RKO (cell line): ENCODE results near the gene FPR2.
A peak's percentile ranks its signal among the peaks of the same experiment; 100 is the strongest.
"Not testable (repeated sequence)": the region's sequence is repeated elsewhere in the genome, so short reads cannot be mapped to it uniquely, and the experiment has no call there.

Source experiments
- DNase-seq: peaks from one replicate; pipeline ENCODE4 v3.0.0-alpha.2; 2016; ENCODE audit warnings: low spot score

The FPR2 gene

DNA sequence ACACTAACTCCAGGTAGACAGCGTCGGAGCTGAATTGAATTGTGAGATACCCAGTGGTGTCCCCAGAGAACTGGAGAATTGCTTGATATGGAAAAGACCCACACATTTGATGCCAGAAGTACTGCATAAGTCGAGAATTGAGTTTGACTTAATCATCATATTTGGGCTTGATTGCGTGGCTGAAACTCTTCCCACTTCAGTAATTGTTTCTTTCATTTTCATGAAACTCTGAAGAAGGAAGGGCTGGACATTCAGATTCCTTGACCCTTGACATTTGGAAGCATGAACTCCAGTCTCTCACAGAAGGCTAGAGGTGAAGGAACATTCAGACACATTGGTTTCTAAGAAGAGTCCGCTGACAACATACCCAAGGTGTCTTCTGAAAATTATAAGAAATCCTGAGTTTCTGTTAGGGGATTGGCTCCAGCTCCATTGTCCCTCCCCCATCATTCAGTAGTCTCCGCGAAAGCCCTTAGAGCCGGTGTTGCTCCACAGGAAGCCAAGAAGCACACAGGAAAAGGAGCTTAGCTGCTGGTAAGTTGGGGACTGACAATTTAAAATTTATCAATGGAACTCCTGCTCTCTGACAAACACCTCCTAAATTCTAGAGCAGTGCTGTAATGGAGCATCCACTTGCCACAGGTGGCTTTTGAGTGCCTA, at the start of gene FPR2:
Gene FPR2, plus strand, starts transcription at position 484 of the 660 bp plus-strand sequence. CDS start 7,479 bp downstream, outside the sequence.
- no peak for DNase-seq

DNA sequence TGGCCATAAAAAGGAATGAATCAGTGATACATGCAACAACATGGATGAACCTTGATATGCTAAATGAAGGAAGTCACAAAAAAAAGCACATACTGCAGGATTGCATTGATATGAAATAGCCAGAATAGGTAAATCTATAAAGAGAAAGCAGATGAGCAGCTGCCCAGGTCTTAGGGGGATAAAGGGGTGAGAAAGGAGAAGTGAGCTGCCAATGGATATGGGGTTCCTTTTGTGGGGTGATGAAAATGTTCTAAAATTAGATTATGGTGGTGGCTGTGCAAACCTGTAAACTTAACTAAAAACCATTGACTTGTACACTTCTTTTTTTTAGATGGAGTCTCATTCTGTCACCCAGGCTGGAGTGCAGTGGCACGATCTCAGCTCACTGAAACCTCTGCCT, 49.3 kb upstream of the FPR2 start:
- no peak for DNase-seq

DNA sequence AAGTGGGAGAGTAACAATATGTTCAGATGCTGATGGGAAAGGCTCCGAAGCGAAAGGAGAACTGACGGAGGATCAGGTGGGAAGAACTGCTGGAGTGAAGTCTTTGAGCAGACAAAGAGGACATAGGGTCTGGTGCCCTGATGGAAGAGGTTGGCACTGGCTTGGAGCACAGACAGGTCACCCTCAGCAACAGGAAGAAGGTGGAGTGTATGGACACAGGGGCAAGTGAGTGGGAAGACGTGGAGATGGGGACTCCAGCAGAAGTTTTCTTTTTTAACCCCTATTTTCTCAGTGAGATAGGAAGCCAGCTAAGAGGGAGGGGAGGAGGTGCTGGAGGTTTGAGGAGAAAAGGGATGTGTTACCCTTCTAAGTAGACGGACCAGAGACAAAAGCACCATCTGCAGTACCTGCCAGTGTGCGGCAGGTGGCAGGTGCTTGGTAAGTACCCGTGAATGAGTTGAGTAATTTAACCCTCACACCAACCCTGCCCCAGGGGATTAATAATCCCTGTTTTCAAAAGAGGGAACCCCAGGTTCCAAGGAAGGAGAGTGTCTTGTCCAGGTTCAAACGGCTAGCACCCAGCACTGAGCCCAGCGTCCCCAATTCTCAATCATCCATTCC, 48.4 kb upstream of the FPR2 start:
- peak; percentile 60 for DNase-seq

DNA sequence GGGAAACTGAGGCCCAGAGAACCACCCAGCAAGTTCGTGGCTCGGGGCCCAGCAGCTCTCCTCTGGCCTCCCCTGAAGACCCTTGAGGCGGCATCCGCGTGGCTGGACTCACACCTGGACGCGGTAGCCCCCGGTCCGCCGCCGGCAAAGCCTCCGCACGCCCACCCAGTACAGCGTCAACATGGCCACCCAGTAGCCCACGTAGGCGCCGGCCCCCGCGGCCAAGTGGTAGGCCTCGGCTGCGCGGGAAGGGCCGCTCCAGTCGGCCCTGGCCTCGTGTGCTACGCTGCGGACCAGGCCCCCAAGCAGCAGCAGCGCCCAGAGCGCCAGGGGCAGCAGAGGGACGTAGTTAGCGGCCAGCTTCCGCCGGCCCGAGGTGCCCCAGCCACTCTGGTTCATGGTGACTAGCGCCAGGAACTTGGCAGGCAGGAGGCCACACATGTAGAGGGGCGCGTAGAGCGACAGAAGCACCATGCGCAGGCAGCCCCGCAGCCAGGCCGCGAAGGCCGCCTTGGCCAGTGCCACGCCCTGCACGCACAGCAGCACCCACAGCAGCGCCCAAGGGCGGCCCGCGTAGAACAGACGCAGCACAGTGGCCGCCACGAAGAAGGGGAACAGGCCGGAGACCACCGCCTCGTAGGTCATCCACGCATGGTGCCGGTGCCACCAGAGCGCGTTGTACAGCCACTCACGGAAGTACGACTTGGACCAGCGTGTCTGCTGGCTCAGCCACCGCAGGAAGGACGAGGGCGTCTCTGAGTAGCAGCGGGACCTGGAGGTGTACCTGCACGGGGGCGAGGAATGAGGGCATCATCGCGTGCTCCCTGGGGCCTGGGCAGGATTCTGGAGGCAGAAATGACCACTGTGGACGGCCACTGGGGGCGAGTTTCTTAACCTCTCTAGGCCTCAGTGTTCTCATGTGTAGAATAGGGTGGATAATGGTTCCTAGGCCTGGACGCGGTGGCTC, 47.4 kb upstream of the FPR2 start:
- DNase-seq: no peak

DNA sequence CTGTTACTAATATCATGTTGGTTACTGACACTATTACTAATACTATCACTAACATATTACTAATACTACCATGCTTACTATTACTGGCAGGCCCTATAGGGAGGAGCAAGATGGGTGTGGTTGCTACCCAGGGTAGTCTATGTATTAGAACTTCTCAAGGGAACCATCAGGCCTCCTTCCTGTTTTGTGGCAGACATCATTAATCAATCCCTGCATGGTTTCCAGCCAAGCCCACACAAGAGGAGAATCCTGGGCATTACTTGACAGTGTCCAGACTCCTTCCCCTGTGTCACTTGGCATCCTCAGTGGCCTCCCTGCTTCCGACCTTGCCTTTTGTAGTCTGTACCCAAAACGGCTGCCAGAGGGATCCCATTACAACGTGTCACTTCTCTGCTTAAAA, 46.1 kb upstream of the FPR2 start:
- no peak for DNase-seq

DNA sequence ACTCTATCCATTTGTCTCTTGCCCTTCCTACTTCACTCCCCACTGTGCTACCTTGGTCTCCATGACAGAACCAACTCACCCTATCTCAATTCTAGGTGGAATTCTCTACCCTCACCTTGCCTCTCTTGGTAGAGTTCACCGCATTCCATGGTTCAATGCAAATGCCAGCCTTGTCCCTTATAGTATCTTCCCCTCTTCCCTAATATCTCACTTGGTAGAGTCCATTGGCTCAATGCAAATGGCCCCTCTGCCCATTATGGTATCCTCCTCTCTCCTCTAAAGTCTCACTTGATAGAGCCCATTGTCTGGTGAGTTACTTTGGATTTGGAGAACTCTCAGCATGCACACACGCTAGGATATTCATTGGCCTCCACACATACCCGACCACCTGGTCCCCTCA, 45.1 kb upstream of the FPR2 start:
- DNase-seq: no peak

GRCh38 chr19:51716925-51717324, 44.1 kb upstream of the FPR2 start:
- no peak for DNase-seq

GRCh38 chr19:51719251-51719988, 41.6 kb upstream of the FPR2 start:
- no peak for DNase-seq

DNA sequence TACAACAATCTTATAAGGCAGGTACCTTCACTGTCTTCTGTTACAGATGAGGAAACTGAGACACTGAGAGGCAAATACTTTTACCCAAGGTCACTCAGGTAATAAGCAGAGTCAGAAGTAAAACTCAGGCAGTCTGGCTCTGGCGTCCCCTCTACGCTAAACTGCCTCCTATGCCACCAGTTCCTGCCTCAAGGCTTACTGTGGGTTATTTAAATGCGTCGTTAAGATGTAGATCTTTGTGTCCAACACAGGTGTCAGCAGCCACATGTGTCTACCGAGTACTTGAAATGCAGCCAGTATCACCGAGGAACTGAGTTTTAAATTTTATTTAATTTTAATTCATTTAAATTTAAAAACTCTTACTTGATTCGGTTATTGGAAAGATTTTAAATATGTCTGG, 39.1 kb upstream of the FPR2 start:
- DNase-seq: no peak

DNA sequence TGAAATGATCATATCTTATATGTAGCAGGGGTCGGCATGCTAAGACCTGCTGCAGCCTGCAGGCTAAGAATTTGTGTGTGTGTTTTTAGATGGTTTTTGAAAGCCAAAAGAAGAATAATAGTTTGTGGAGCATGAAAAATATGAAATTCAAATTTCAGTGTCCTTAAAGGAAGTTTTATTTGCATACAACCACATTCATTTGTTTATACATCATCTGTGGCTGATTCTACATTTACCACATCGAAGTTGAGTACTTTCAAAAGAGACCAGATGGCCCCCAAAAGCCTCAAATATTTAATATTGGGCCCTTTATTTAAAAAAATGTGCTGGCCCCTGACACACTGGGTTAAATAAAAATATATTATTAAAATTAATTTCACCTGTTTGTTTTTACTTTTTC, 38.5 kb upstream of the FPR2 start:
- DNase-seq: no peak

DNA sequence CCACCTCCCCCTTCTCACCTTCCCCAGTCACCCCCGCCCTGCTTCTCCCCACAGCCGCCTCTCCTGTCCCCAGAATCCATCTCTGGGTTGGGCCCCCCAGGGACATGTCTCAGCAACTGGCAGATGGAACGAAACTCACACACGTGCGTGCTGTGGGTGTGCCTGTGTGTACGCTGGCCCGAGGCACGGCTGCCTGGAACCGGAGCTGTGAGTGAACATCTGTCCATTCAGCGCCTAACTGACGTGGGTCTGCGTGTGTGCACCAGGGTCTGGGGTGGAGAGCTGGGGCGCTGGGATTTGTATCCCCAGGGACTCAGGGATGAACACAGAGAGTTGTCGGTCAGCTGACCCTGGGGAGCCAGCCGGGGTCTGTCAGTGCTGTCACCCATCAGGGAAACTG, 36.4 kb upstream of the FPR2 start:
- no peak for DNase-seq

DNA sequence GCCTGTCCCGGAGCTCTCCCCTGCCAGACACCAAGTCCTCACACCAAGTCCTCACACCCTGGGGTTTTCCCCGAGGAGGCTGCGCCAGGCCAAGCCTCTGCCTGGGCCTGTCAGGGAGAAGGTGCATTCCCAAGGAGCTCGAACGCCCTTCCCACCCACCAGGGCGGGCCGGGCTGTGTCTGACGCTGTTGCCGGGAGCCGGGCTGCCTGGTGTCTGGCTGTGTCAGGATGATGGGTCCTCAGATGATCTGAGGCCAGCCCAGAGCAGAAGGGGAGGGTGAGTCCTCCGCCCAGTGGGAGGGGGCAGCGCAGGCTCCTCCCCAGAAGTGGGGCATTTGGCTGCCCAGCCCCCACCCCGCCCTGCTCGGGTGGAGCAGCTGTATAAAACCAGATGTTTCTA, 34.9 kb upstream of the FPR2 start:
- no peak for DNase-seq

GRCh38 chr19:51727349-51727880, 33.6 kb upstream of the FPR2 start:
- peak; percentile 32 for DNase-seq

GRCh38 chr19:51729781-51730180, 31.2 kb upstream of the FPR2 start:
- no peak for DNase-seq

GRCh38 chr19:51733742-51734522, 27.0 kb upstream of the FPR2 start:
- DNase-seq: no peak

DNA sequence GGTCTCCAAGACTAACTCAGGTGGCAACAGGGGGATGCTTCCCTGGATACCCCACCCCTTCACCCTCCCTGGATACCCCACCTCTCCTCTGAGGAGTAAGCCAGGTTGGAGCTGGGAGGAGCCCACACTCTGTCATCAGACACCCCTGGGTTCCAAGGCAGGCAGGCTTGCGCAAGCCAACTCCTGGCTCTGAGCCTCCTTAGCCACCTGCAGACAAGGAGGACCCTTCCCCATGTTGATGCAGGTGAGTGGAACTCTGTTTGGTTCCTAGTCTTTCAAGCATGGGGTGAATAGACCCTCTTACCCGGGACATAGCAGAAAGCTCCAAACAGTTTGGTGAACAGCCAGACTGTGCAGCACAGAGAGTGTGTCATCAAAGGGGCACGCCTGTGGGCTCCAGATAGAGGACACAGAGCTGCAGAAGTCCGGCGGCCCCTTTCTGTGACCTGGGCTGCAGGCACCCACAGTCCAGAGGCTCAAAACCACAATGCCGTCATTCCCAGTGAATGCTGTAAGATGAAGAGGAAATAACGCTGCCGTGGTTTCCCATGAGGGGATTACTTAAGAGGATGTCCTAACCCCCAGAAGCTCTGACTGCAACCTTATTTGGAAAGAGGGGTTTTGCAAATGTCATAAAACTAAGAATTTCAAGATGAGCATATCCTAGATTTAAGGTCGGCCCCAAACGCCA, 25.1 kb upstream of the FPR2 start:
- no peak for DNase-seq

- DNase-seq: no peak
Observed at GRCh38 chr19:51737389-51737788, 23.6 kb upstream of the FPR2 start.

DNA sequence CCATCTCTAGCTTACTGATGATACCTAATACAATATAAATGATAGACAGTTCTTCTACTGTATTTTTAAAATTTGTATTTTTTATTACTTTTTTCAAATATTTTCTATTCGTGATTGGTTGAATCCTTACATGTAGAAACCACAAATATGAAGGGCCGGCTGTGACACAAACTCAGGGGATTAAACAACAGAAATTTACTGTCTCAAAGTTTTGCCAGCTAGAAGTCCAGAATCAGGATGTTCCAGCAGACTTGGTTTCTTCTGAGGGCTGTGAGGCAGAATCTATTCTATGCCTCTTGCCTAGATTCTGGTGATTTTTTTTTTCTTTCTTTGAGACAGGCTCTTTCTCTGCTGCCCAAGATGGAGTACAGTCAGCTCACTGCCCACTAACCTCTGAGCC, 23.1 kb upstream of the FPR2 start:
- no peak for DNase-seq

DNA sequence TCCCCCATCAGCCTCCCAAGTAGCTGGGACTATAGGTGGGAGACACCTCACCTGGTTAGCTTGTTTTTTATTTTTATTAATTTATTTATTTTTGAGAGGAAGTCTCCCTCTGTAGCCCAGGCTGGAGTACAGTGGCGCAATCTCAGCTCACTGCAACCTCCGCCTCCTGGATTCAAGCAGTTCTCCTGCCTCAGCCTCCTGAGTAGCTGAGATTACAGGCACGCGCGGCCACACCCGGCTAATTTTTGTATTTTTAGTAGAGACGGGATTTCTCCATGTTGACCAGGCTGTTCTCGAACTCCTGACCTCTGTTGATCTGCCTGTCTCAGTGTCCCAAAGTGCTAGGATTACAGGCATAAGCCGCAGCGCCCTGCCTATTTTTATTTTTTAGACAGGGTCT, 22.5 kb upstream of the FPR2 start:
- DNase-seq: not testable (repeated sequence)

DNA sequence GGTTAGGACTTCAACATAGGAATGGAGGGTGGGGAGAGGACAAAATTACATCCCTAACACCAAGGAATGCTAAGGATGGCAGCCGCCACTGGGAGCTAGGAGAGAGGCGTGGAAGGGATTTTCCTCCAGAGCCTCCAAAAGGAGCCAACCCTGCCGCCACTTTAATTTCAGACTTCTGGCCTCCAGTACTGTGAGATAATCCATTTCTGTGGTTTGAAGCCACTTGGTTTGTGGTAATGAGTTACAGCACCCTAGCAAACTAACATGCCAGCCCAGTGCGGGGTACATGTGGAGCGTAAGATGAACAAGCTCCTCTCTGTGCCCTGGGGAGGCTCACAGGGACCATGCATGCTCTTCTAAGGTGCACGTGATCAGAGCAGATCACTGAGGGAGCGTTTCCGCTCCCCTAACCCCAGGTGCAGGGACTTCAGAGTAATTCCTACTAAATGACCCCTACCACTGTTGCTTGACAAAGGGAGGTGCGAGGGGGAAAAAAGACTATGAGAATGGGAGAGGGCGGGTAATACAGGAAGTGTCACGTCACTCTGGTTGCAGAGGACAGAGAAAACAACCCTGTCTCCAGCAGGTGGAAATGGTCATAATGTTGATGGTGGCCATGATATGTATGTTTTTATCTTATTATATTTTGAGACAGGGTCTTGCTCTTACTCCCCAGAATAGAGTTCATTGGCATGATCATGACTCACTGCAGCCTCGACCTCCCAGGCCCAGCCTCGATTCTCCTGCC, 21.3 kb upstream of the FPR2 start:
- DNase-seq: no peak
